Measurements from ENCODE around the gene HOXD8.

Gene HOXD8

GRCh38 chr2:176087330-176088047 is 42.0 kb upstream of the HOXD8 start:
- Mint-ChIP-seq H3K27me3 (ENCODE audit: low read depth) (peaks cover 98% of the 10 kb centered on the region), H3K9me3 (peaks cover 3% of the 10 kb centered on the region), H3K27ac (no peak overlapping the region), H3K4me3 (no peak overlapping the region), H3K36me3 (ENCODE audit: low read depth) (peaks cover 10% of the 10 kb centered on the region), H3K4me1 (ENCODE audit: low read depth) (peaks cover 5% of the 10 kb centered on the region)

GRCh38 chr2:176088048-176088936 is 41.2 kb upstream of the HOXD8 start:
- peaks cover 92% of the 10 kb centered on the region for H3K27me3 Mint-ChIP-seq (ENCODE audit: low read depth)
- H3K4me3 Mint-ChIP-seq: no peak overlapping the region
- H3K4me1 Mint-ChIP-seq (ENCODE audit: low read depth): peaks cover 5% of the 10 kb centered on the region
- H3K27ac Mint-ChIP-seq: peak overlapping the region; percentile 49
- peaks cover 10% of the 10 kb centered on the region for H3K36me3 Mint-ChIP-seq (ENCODE audit: low read depth)
- peaks cover 3% of the 10 kb centered on the region for H3K9me3 Mint-ChIP-seq

- H3K27me3 Mint-ChIP-seq (ENCODE audit: low read depth): peaks cover 92% of the 10 kb centered on the region
- H3K4me3 Mint-ChIP-seq: no peak overlapping the region
- H3K9me3 Mint-ChIP-seq: no peaks in the 10 kb centered on the region
- peaks cover 8% of the 10 kb centered on the region for H3K4me1 Mint-ChIP-seq (ENCODE audit: low read depth)
- H3K27ac Mint-ChIP-seq: no peak overlapping the region
- H3K36me3 Mint-ChIP-seq (ENCODE audit: low read depth): peaks cover 9% of the 10 kb centered on the region
These were observed 40.3 kb upstream of the HOXD8 start for GRCh38 chr2:176088937-176089842.

- no peak overlapping the region for H3K27ac Mint-ChIP-seq
- no peak overlapping the region for H3K4me3 Mint-ChIP-seq
- peaks cover 8% of the 10 kb centered on the region for H3K4me1 Mint-ChIP-seq (ENCODE audit: low read depth)
- H3K36me3 Mint-ChIP-seq (ENCODE audit: low read depth): peaks cover 9% of the 10 kb centered on the region
- peaks cover 92% of the 10 kb centered on the region for H3K27me3 Mint-ChIP-seq (ENCODE audit: low read depth)
- no peaks in the 10 kb centered on the region for H3K9me3 Mint-ChIP-seq
These were observed 39.6 kb upstream of the HOXD8 start for GRCh38 chr2:176089843-176090395.

GRCh38 chr2:176090862-176091261 is 38.6 kb upstream of the HOXD8 start:
- Mint-ChIP-seq H3K9me3 (no peaks in the 10 kb centered on the region), H3K4me3 (no peak overlapping the region), H3K27me3 (ENCODE audit: low read depth) (peaks cover 92% of the 10 kb centered on the region), H3K27ac (no peak overlapping the region), H3K4me1 (ENCODE audit: low read depth) (peaks cover 8% of the 10 kb centered on the region), H3K36me3 (ENCODE audit: low read depth) (peaks cover 9% of the 10 kb centered on the region)

- no peak overlapping the region for H3K4me3 Mint-ChIP-seq
- H3K36me3 Mint-ChIP-seq (ENCODE audit: low read depth): peaks cover 10% of the 10 kb centered on the region
- H3K27me3 Mint-ChIP-seq (ENCODE audit: low read depth): peaks cover 92% of the 10 kb centered on the region
- H3K9me3 Mint-ChIP-seq: no peaks in the 10 kb centered on the region
- H3K27ac Mint-ChIP-seq: peak overlapping the region; percentile 73
- H3K4me1 Mint-ChIP-seq (ENCODE audit: low read depth): peaks cover 11% of the 10 kb centered on the region
These were observed 37.9 kb upstream of the HOXD8 start for GRCh38 chr2:176091329-176092258.

GRCh38 chr2:176092270-176093144 is 37.0 kb upstream of the HOXD8 start, which contains the start of gene HOXD13:
Gene HOXD13, plus strand, starts transcription at chr2:176092721. Its CDS starts 170 bp downstream, at chr2:176092891.
- peaks cover 11% of the 10 kb centered on the region for H3K36me3 Mint-ChIP-seq (ENCODE audit: low read depth)
- H3K27ac Mint-ChIP-seq: peak within 1 kb of the TSS; percentile 73
- peaks cover 92% of the 10 kb centered on the region for H3K27me3 Mint-ChIP-seq (ENCODE audit: low read depth)
- H3K9me3 Mint-ChIP-seq: no peaks in the 10 kb centered on the region
- H3K4me3 Mint-ChIP-seq: no peak within 1 kb of the TSS
- peaks cover 18% of the 10 kb centered on the region for H3K4me1 Mint-ChIP-seq (ENCODE audit: low read depth)

- peaks cover 11% of the 10 kb centered on the region for H3K36me3 Mint-ChIP-seq (ENCODE audit: low read depth)
- H3K4me3 Mint-ChIP-seq: no peak overlapping the region
- H3K27ac Mint-ChIP-seq: peak overlapping the region; percentile 50
- H3K9me3 Mint-ChIP-seq: no peaks in the 10 kb centered on the region
- peaks cover 20% of the 10 kb centered on the region for H3K4me1 Mint-ChIP-seq (ENCODE audit: low read depth)
- H3K27me3 Mint-ChIP-seq (ENCODE audit: low read depth): peaks cover 92% of the 10 kb centered on the region
These were observed 36.2 kb upstream of the HOXD8 start for GRCh38 chr2:176093145-176093897.

- Mint-ChIP-seq H3K36me3 (ENCODE audit: low read depth) (peaks cover 11% of the 10 kb centered on the region), H3K9me3 (no peaks in the 10 kb centered on the region), H3K4me3 (no peak overlapping the region), H3K27me3 (ENCODE audit: low read depth) (peaks cover 90% of the 10 kb centered on the region), H3K4me1 (ENCODE audit: low read depth) (peaks cover 19% of the 10 kb centered on the region), H3K27ac (peak overlapping the region; percentile 50)
These were observed 35.6 kb upstream of the HOXD8 start for GRCh38 chr2:176093898-176094249.

- Mint-ChIP-seq H3K27me3 (ENCODE audit: low read depth) (peaks cover 90% of the 10 kb centered on the region), H3K4me1 (ENCODE audit: low read depth) (peaks cover 19% of the 10 kb centered on the region), H3K4me3 (no peak overlapping the region), H3K9me3 (no peaks in the 10 kb centered on the region), H3K27ac (no peak overlapping the region), H3K36me3 (ENCODE audit: low read depth) (peaks cover 10% of the 10 kb centered on the region)
These were observed 35.2 kb upstream of the HOXD8 start for GRCh38 chr2:176094349-176094748.

- H3K9me3 Mint-ChIP-seq: no peaks in the 10 kb centered on the region
- peaks cover 88% of the 10 kb centered on the region for H3K27me3 Mint-ChIP-seq (ENCODE audit: low read depth)
- peaks cover 9% of the 10 kb centered on the region for H3K36me3 Mint-ChIP-seq (ENCODE audit: low read depth)
- peaks cover 19% of the 10 kb centered on the region for H3K4me1 Mint-ChIP-seq (ENCODE audit: low read depth)
- H3K4me3 Mint-ChIP-seq: no peak overlapping the region
- no peak overlapping the region for H3K27ac Mint-ChIP-seq
These were observed 34.1 kb upstream of the HOXD8 start for GRCh38 chr2:176095421-176095820.

Measured in T-helper 1 cell treated with Interleukin-12 subunit alpha and Interleukin-12 subunit beta and Interleukin-4 antibody, amounts not matched to agents 30 μg/mL and 1 μg/mL, for 36 hours (primary cell).